ENCODE measurements around the gene OR4D1.

DNA sequence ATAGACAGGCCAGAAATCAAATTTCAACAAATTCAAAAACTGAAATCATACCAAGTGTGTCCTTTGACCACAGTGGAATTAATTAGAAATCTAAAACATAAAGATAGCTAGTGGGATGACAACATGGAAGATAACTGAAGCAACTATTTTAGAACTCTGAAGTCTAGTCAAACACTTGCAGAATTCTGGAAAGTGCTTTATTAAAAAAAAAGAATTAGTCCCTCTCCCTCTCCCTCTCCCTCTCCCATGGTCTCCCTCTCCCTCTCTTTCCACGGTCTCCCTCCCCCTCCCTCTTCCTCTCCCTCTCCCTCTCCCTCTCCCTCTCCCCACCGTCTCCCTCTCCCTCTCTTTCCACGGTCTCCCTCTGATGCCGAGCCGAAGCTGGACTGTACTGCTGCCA lies 6.7 kb upstream of the OR4D1 start:
- TF ChIP-seq, protein P1, sequence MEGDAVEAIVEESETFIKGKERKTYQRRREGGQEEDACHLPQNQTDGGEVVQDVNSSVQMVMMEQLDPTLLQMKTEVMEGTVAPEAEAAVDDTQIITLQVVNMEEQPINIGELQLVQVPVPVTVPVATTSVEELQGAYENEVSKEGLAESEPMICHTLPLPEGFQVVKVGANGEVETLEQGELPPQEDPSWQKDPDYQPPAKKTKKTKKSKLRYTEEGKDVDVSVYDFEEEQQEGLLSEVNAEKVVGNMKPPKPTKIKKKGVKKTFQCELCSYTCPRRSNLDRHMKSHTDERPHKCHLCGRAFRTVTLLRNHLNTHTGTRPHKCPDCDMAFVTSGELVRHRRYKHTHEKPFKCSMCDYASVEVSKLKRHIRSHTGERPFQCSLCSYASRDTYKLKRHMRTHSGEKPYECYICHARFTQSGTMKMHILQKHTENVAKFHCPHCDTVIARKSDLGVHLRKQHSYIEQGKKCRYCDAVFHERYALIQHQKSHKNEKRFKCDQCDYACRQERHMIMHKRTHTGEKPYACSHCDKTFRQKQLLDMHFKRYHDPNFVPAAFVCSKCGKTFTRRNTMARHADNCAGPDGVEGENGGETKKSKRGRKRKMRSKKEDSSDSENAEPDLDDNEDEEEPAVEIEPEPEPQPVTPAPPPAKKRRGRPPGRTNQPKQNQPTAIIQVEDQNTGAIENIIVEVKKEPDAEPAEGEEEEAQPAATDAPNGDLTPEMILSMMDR (IDR thresholded peaks at IDR 0.05; ENCODE audit: low read depth, low read length) = no peak
- TF ChIP-seq EZH2phosphoT487 (IDR thresholded peaks at IDR 0.05; ENCODE audit: low read depth) = no peak

Measured in OCI-LY3 (cell line).